HG03565 (cell line): ENCODE results near the gene SPRY4.
"Not testable (repeated sequence)": the region's sequence is repeated elsewhere in the genome, so short reads cannot be mapped to it uniquely, and the experiment has no call there.

Source experiments
- ATAC-seq: cut with Tn5 transposase; IDR thresholded peaks from one replicate; pipeline ENCODE4 v1.9.1; 2021; ENCODE audit warnings: mild to moderate bottlenecking, moderate library complexity; ENCODE audit not compliant: unreplicated experiment

SPRY4 gene

GRCh38 chr5:142264084-142264483 is 60.7 kb downstream of the SPRY4 start:
- not testable (repeated sequence) for ATAC-seq

DNA sequence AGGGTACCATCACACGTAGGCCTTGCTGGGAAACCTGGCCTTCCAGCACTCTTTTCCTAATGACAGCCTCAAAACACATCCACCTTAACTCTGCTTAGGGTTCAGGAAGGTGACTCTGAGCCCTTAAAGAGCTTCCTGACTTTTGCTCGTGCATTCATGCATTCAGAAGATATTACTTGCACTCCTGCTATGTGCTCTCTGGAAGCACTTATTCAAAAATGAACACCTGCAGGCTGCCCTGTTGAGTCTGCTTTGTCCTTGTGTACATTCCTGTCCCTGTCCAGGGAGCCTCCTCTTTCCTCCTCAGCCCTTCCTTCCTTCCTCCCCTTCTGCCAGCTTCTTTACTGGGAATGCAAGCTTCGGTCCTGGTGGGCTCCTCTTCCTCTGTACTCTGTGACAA is 61.5 kb downstream of the SPRY4 start:
- ATAC-seq: no peak

GRCh38 chr5:142262683-142263082 is 62.1 kb downstream of the SPRY4 start:
- no peak for ATAC-seq
